Measurements from ENCODE around the gene ZDHHC8.

Gene ZDHHC8, protein sequence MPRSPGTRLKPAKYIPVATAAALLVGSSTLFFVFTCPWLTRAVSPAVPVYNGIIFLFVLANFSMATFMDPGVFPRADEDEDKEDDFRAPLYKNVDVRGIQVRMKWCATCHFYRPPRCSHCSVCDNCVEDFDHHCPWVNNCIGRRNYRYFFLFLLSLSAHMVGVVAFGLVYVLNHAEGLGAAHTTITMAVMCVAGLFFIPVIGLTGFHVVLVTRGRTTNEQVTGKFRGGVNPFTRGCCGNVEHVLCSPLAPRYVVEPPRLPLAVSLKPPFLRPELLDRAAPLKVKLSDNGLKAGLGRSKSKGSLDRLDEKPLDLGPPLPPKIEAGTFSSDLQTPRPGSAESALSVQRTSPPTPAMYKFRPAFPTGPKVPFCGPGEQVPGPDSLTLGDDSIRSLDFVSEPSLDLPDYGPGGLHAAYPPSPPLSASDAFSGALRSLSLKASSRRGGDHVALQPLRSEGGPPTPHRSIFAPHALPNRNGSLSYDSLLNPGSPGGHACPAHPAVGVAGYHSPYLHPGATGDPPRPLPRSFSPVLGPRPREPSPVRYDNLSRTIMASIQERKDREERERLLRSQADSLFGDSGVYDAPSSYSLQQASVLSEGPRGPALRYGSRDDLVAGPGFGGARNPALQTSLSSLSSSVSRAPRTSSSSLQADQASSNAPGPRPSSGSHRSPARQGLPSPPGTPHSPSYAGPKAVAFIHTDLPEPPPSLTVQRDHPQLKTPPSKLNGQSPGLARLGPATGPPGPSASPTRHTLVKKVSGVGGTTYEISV

DNA sequence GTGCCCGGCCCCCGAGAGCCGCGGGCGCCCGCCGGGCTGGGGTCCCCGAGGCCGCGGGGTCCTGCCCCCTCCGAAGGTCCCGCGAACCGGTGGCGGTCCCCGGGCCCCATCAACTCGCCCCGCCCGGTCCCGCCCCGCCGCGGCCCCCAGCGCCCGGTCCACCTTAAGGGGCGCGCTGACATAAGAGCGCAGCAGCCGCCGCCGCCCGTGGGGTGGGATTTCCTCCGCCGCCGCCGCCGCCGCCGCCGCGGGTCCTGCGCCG lies at the start of gene ZDHHC8:
ZDHHC8 (plus strand) TSS at position 208 of the 262 bp plus-strand sequence. CDS start 144 bp downstream, outside the sequence.
- DNase-seq, result peak in 19 of 58 donors; percentile 20 to 61 (median 44)

DNA sequence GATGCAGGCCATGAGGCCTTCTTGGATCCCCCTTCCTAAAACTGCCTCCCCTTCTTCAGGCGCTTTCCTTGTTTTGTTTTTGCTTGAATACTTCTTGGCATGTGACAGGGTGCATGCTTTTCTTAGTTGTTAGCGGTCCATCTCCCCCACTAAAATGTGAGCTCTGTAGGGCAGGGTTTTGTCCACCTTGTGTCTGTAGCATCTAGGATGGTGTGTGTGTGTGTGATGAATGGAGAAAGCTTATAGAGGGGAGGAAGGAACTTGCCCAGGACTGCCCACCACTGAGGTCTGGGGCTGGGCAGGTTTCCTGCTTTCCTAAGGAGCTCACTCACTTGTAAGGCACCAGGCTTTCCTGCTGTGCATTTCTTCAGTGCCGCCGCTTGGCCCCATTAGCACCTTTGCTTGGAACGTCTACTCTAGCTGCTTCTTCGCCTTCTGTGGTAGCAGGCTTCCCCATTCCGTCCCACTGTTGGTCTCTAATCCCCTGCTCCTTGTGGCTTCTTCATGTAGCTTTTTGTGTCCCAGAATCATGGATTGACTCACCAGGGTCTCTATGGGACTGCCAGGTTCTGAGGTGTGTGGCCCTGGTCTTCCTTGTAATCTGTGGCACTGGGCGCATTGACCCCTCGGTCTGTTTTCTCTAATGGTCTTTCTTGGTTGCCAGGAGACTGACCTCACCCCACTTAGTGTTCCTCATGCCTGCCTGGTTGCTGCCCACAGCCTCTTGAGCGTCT lies 48.3 kb upstream of the ZDHHC8 start:
- no peak for DNase-seq

DNA sequence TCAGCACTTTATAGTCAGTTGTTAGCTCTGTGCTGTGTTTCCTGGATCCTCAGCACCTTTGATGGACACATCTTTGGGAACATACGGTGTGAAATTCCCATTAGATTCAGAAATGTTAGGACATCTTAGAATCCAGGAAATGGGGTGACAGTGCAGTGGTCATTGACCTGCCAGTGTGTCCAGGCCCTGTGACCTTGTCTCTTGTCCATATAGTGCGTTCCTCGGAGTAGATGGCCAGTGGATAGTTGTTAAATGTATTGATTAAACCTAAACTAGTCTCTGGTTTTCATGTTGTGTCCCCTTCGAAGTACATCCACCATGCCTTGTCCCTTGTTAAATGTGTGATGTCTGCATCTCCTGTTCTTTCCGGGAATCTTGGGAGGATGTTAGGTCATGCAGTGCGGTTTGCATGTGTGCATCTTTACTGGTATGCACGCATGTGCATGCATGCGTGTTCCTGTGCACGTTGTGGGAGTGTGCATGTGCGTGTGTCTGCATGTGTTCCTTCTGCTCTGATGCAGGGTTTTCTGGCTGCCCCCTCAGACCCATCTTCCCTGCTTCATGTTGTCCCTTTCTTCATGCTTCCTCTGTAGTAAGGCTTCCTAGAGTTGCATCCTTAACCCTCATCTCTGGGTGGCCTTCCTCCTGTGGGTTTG lies 47.6 kb upstream of the ZDHHC8 start:
- no peak for DNase-seq

DNA sequence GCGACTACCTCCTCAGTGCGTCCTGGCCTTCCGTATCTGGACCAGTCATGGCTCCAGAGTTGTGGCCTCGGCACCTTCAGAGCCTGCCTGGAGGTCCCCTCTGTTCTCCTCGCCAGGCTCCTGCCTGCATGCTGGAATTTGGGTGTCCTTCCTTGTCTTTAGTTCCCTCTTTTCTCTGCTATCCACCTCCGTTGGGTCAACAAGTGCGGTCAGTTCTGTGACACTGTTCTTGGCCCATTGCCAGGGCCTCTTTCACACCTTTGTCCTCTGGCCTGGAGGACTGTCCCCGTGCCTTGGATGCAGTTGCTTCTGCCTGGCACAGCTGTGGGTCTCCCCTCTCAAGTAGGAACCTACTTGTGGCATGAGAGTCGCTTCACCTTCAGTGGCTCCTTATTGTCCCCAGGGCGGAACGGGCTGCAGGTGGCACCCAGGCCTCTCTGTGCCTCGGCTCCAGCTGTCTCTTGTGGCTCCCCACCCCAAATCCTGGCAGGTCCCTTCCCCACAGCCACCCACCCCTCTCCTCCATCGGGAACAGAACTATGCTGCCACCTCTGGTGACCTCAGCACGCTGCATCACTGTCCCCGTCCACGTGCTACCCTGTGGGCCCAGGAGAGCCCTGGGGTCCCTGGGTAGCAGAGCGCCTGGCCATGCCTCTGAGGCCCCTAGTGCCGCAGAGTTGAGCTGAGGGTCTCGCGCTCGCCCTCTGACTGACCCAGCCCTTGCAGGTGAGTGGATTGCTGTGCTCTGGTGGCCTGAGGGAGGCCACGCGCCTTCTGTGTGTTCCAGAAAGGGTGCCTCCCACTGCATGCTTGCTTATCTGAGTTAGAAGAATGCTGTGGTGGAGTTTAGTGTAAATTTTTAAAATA lies 46.8 kb upstream of the ZDHHC8 start:
- peak in 1 of 58 donors; percentile 17 for DNase-seq

DNA sequence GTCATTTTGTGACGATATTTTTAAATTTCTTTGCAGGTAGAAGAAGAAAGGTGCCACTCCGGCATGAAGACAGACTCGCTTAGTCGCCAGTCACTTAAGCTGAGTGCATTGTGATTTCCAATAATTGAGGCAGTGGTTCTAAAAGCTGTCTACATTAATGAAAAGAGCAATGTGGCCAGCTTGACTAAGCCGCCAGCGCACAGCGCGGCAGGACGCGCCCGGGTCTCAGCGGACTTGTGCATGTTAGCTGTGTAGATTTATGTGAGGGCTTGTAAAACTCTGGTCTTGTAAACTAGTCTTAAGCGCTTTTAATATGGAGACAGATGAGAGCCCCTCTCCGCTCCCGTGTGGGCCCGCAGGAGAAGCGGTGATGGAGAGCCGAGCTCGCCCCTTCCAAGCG lies 46.0 kb upstream of the ZDHHC8 start:
- DNase-seq, result no peak

DNA sequence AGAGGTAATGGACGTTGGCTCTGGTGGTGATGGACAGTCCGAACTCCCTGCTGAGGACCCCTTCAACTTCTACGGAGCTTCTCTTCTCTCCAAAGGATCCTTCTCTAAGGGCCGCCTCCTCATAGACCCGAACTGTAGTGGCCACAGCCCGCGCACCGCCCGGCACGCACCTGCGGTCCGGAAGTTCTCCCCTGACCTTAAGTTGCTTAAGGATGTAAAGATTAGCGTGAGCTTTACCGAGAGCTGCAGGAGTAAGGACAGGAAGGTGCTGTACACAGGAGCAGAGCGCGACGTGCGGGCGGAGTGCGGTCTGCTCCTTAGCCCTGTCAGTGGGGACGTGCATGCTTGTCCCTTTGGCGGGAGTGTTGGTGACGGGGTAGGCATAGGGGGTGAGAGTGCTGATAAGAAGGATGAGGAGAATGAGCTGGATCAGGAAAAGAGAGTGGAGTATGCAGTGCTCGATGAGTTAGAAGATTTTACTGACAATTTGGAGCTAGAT lies 45.5 kb upstream of the ZDHHC8 start:
- no peak for DNase-seq

DNA sequence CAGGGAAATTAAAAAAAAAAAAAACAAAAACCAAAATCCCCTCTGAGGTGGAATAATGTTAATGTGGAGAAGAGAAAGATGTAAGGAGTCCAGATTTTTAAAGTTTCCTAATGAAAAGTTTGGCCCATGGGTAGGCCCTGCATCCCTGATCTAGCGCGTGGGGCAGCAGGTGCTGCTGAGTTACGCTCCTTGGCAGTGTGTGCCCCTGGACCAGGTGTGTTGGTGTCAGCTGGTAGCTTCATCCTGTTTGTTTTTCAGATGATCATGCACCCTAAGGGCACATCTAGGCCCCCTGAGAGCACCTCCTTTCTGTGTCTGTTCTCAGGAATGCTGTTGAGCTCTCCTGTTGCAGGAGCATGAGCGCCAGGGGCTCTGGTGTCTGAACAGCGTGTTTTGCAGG lies 44.8 kb upstream of the ZDHHC8 start:
- DNase-seq, result no peak

DNA sequence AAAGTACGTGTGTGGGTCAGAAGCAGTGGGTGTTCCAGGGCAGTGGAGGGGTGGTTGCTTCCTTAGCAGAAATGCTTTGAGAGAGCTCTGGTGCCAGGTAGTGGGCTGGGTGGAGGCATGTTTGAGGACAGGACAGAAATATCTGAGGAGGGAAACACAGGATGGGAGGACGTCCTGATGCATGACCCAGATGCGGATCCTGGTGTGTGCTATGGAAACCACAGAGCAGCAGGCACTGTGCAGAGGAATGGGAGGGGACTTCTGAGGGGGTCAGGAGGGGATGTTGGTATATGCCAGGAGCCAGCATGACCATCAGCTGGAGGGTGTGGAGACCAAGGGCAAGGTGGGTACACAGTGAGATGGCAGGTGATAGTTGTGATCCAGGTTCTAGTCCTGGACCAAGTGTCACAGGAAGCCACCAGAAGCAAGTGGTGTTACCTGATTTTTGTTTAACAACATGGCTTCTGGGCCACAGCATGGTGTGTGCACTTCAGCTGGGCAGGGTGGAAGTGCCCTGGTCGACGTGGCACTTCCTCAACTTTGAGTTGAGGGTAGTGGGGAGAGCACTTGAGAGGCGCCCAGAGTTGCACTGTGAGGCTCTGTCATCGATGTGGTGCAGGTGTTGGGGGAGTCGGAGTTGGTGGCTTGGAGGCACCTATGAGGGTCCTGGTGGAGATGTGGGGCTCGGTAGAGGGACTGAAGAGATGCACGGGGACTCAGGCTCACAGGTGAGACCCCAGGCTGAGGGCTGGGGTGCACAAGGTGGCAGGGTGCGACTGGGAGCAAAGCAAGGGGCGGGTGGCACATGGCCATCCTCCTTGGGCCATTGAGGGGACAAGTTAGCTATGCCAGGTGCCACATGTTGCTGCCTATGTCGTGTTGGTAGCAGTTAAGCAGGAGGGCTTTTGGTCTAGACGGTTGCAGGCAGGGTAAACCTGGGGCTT lies 44.0 kb upstream of the ZDHHC8 start:
- no peak for DNase-seq

DNA sequence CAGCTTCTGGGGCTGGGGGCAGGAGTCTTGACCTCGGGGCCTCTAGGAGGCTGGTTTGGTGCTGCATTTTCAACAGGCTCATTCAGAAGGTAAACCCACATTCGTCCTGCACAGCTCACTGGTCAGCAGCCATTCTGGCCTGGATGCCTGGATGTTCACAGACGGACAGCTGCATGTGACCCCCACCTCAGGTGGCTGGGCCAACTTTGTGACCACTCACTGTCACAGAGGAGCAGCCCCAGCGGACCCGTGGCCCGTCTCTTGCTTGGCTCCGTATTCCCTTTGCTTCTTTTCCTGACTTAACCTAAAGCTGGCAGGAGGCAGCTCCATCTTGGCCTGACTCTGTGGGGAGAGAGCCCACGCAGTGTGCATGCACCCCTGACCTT lies 43.3 kb upstream of the ZDHHC8 start:
- no peak for DNase-seq

DNA sequence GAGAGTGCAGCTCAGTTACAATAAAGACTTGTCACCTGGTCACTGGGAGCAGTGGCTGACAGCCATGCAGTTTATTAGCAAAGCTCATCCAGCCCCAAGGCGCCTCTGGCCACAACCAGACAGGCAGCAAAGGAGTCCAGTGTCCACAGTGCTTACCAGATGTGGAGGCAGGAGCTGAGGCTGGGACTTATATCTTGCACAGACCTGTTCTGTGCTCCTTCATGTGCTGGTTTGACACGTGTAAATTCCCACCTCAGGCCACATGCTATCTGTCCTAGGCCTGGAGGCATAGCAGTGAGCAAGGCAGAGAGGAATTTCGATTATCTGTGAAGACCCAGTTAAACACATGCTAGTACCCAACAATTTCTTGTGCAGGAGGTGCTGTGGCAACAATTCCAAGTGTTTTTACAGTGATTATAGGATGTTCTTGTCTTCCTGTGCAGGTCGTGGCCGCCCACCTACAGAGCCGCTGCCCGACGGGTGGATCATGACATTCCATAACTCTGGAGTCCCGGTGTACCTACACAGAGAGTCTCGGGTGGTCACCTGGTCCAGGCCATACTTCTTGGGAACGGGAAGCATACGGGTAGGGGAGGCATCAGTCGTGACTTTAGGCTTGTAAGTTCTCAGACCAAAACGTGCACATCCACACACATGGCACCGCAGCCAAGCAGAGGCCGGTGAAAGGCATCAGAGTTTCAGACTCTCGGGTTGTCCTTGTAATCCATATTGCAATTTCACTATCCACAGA lies 42.2 kb upstream of the ZDHHC8 start:
- no peak for DNase-seq

DNA sequence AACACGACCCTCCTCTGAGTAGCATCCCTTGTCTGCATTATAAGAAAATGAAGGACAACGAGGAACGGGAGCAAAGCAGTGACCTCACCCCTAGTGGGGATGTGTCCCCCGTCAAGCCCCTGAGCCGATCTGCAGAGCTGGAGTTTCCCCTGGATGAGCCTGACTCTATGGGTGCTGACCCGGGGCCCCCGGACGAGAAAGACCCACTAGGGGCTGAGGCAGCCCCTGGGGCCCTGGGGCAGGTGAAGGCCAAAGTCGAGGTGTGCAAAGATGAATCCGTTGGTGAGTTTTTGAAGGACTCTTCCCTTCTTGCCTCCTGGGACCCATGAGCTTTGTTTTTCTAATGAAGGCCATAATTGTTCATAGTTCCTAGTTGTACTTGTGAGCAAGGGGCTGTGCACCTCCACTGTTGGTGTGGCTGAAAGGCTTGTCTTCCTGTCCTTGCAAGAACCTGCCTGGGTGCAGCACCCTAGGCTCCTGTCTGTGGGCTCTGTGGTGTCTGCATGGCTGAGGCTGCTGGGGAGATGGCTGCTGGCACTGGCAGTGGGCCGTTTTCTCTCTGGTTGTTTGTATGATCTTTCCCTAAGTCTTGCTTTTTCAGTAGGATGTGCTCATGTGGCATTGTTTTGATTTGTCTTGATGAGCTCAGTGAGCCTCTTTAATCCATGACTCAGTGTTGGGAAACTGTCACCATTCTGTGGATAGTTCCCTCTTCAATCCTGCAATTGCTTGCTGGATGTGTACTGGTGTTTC lies 41.5 kb upstream of the ZDHHC8 start:
- DNase-seq, result no peak

DNA sequence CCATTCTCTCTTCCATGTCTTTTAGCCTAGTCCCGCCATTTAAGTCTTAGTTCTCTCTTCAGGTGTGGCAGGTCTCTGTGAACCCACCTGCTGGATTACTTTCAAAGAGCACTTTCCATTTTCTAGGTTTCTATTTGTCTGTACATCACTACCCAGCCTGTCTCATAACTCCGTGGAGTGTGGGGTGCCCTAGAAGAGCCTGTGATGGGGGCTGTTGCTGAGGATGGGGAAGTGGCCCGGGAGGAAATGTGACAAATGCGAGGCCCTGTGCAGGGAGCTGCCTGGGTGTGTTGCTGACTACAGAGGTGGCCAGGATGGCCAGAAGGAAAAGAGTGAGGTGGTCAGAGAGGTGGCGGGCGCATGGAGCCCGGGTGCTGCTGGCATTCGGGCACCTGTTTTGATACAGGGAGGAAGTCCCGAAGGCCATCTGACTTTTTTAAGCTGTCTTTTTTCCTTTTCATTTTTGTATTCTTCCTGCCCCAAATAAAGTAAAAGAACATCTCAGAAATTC lies 40.8 kb upstream of the ZDHHC8 start:
- DNase-seq, result no peak

DNA sequence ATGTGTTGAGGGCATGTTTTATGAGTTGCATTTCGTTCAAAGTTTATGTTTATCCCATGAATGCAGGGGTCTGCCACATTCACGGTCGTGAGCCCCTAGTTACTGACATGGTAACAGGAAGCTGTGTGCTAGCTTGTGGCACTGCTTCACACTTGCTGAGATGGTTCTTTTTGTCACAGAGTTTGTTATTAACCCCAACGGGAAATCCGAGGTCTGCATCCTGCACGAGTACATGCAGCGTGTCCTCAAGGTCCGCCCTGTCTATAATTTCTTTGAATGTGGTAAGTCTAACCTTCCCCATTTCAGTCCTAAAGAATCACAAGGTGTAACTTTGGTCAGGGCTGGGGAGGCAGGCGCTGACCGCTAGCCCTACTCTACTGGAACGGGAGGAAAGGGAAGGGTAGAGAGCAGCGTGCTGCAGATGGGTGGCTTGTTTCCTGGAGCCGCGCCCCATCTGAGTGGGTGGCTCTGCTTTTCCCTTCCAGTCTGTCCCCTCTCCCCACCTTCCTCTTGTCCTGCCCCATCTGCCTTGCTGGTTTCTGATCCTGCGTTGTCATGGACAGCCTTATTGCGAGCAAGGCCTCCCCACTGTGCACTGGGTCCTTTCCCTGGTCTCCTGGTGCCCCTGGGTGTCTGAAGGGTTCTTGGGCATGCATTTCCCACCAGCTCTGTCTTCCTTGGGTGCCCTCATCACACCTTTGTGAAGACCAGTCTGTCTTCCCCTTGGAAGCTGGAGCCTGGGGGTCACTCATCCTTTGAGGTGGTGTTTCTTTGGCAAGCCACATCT lies 39.7 kb upstream of the ZDHHC8 start:
- no peak for DNase-seq

DNA sequence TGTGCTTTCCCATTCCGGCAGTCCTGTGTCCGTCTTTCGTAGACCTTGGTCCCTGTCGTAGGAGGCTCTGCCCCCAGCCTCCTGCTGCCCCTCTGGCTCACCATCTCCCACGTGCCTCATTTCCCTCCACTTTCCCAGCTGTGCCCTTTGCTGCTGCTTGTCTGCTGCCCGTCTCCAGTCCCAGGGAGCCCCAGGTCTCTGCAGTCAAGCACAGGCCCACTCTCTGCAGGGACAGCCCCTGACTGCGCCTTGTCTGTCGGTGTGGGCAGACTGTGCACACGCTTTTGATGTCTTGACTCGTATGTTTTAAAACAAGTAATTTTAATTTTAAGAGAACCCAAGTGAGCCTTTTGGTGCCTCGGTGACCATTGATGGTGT lies 39.1 kb upstream of the ZDHHC8 start:
- no peak for DNase-seq

DNA sequence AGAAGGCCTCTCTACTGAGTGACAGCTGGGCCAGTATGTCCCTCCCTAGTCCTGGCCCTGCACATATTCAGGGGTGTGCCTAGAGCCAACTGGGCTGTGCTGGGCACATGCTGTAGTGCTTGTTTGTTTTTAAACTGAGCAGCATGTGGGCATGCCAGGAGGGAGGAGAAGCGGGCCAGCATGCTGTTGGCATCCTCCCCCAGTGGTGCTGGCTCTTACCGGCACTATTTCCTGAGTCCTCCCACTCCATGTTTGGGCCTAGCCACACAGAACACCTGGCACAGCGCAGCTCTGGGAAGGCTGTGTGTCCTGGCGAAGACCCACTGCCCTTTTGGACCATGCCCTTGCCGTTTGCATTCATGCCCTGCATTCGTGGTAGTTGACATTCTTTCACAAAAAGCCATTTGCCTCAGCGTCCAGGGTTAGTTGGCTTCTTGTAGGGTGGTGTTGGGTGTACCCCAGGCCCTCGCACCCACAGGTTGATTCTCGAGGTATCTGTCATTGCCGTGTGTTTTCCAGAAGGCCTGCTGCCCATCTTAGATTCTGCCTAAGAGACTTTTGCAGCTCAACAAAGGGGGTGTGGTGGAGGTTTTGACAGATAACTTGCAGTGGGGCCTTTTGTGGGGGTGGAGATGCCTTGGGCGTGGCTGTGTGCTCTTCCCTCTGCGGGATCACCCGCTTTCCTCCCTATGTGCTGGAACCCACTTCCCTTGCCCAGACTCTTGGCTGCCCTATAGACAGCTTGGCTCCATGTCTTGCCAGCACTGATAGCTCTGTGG lies 38.0 kb upstream of the ZDHHC8 start:
- peak in 42 of 58 donors; percentile 11 to 84 (median 51) for DNase-seq
